ENCODE data around the gene ART4.

Gene ART4

GRCh38 chr12:14802721-14803010 is 40.7 kb downstream of the ART4 start:
- peaks cover 28% of the 10 kb centered on the region for H3K4me1 Mint-ChIP-seq

GRCh38 chr12:14802247-14802646 is 41.1 kb downstream of the ART4 start:
- Mint-ChIP-seq H3K36me3 (peaks cover 7% of the 10 kb centered on the region), H3K9me3 (no peaks in the 10 kb centered on the region), H3K27me3 (no peaks in the 10 kb centered on the region), H3K4me1 (peaks cover 33% of the 10 kb centered on the region), H3K27ac (no peak overlapping the region), H3K4me3 (no peak overlapping the region)

More at GRCh38 chr12:14802721-14803010, 40.7 kb downstream of the ART4 start:
- no peaks in the 10 kb centered on the region for H3K27me3 Mint-ChIP-seq
- no peak overlapping the region for H3K4me3 Mint-ChIP-seq
- H3K36me3 Mint-ChIP-seq, result peaks cover 4% of the 10 kb centered on the region
- H3K27ac Mint-ChIP-seq, result no peak overlapping the region
- H3K9me3 Mint-ChIP-seq, result no peaks in the 10 kb centered on the region

GRCh38 chr12:14795028-14795448 is 48.3 kb downstream of the ART4 start:
- Mint-ChIP-seq H3K36me3 (peaks cover 18% of the 10 kb centered on the region), H3K4me1 (peaks cover 5% of the 10 kb centered on the region), H3K9me3 (no peaks in the 10 kb centered on the region), H3K4me3 (no peak overlapping the region), H3K27ac (peak overlapping the region; percentile 17), H3K27me3 (no peaks in the 10 kb centered on the region)

- Mint-ChIP-seq H3K27ac (no peak overlapping the region), H3K9me3 (no peaks in the 10 kb centered on the region), H3K36me3 (peaks cover 12% of the 10 kb centered on the region), H3K4me1 (no peaks in the 10 kb centered on the region), H3K4me3 (no peak overlapping the region), H3K27me3 (no peaks in the 10 kb centered on the region)
Observed at GRCh38 chr12:14785568-14785967, 57.8 kb downstream of the ART4 start.

- Mint-ChIP-seq H3K4me3 (no peak overlapping the region), H3K4me1 (no peaks in the 10 kb centered on the region), H3K36me3 (peaks cover 10% of the 10 kb centered on the region), H3K9me3 (no peaks in the 10 kb centered on the region), H3K27ac (peak overlapping the region; percentile 31), H3K27me3 (no peaks in the 10 kb centered on the region)
Observed at GRCh38 chr12:14784471-14784870, 58.9 kb downstream of the ART4 start.

GRCh38 chr12:14782756-14783155 is 60.6 kb downstream of the ART4 start:
- H3K27ac Mint-ChIP-seq, result no peak overlapping the region
- no peak overlapping the region for H3K4me3 Mint-ChIP-seq
- H3K27me3 Mint-ChIP-seq, result no peaks in the 10 kb centered on the region
- H3K4me1 Mint-ChIP-seq, result peaks cover 4% of the 10 kb centered on the region
- H3K9me3 Mint-ChIP-seq, result no peaks in the 10 kb centered on the region
- peaks cover 6% of the 10 kb centered on the region for H3K36me3 Mint-ChIP-seq

- peaks cover 10% of the 10 kb centered on the region for H3K4me1 Mint-ChIP-seq
- H3K36me3 Mint-ChIP-seq, result peaks cover 1% of the 10 kb centered on the region
- H3K27me3 Mint-ChIP-seq, result no peaks in the 10 kb centered on the region
- H3K4me3 Mint-ChIP-seq, result no peak overlapping the region
- no peak overlapping the region for H3K27ac Mint-ChIP-seq
- H3K9me3 Mint-ChIP-seq, result no peaks in the 10 kb centered on the region
Observed at GRCh38 chr12:14781563-14781962, 61.8 kb downstream of the ART4 start.

GRCh38 chr12:14780859-14781258 is 62.5 kb downstream of the ART4 start:
- Mint-ChIP-seq H3K9me3 (no peaks in the 10 kb centered on the region), H3K27ac (no peak overlapping the region), H3K27me3 (no peaks in the 10 kb centered on the region), H3K36me3 (peaks cover 1% of the 10 kb centered on the region), H3K4me1 (peaks cover 17% of the 10 kb centered on the region), H3K4me3 (no peak overlapping the region)

- H3K27me3 Mint-ChIP-seq, result no peaks in the 10 kb centered on the region
- no peak overlapping the region for H3K4me3 Mint-ChIP-seq
- H3K27ac Mint-ChIP-seq, result no peak overlapping the region
- H3K4me1 Mint-ChIP-seq, result peaks cover 27% of the 10 kb centered on the region
- no peaks in the 10 kb centered on the region for H3K9me3 Mint-ChIP-seq
- H3K36me3 Mint-ChIP-seq, result peaks cover 1% of the 10 kb centered on the region
Observed at GRCh38 chr12:14779834-14780233, 63.5 kb downstream of the ART4 start.

- no peak overlapping the region for H3K4me3 Mint-ChIP-seq
- H3K9me3 Mint-ChIP-seq, result no peaks in the 10 kb centered on the region
- peaks cover 47% of the 10 kb centered on the region for H3K4me1 Mint-ChIP-seq
- H3K27me3 Mint-ChIP-seq, result no peaks in the 10 kb centered on the region
- no peak overlapping the region for H3K27ac Mint-ChIP-seq
- peaks cover 1% of the 10 kb centered on the region for H3K36me3 Mint-ChIP-seq
Observed at GRCh38 chr12:14777271-14777670, 66.1 kb downstream of the ART4 start.

GRCh38 chr12:14776236-14776961 is 66.9 kb downstream of the ART4 start:
- H3K27ac Mint-ChIP-seq, result peak overlapping the region; percentile 62
- peak overlapping the region; percentile 94 for H3K4me3 Mint-ChIP-seq
- peaks cover 1% of the 10 kb centered on the region for H3K36me3 Mint-ChIP-seq
- no peaks in the 10 kb centered on the region for H3K9me3 Mint-ChIP-seq
- H3K27me3 Mint-ChIP-seq, result no peaks in the 10 kb centered on the region
- peaks cover 55% of the 10 kb centered on the region for H3K4me1 Mint-ChIP-seq

- Mint-ChIP-seq H3K27ac (peak overlapping the region; percentile 95), H3K27me3 (no peaks in the 10 kb centered on the region), H3K4me1 (peaks cover 62% of the 10 kb centered on the region), H3K9me3 (no peaks in the 10 kb centered on the region), H3K4me3 (peak overlapping the region; percentile 94), H3K36me3 (peaks cover 1% of the 10 kb centered on the region)
Observed at GRCh38 chr12:14775636-14775980, 67.7 kb downstream of the ART4 start.
